OCI-LY3 (cell line): ENCODE results near the gene DYNC1H1.

Source experiments
- H2AFZ ChIP-seq: fragments of 200-600, 300-600 bp; shearing (Covaris generic); 2 replicates; pipeline ENCODE4 v1.6.0; 2014; ENCODE audit warnings: antibody characterized with exemption, low read depth, low read length
- H3K27ac ChIP-seq: fragments of 200-600, 300-600 bp; sonication (generic); 2 replicates; pipeline ENCODE4 v1.5.1; 2014; ENCODE audit warnings: mild to moderate bottlenecking, low read length, moderate library complexity, mixed read lengths
- H3K27me3 ChIP-seq: fragments of 200-600, 300-600 bp; sonication (generic); 2 replicates; pipeline ENCODE4 v1.6.1; 2014; ENCODE audit warnings: low read depth, low read length, mixed read lengths
- H3K36me3 ChIP-seq: fragments of 200-600, 300-600 bp; sonication (generic); replicated peaks from 2 replicates; pipeline ENCODE3; 2014; ENCODE audit warnings: low read depth, low read length, mixed read lengths
- H3K4me1 ChIP-seq: fragments of 300-600, 200-600 bp; sonication (generic); 2 replicates; pipeline ENCODE4 v1.6.1; 2014; ENCODE audit warnings: low read length, mixed read lengths
- H3K4me2 ChIP-seq: fragments of 200-600, 300-600 bp; sonication (generic); 2 replicates; pipeline ENCODE4 v1.6.1; 2014; ENCODE audit warnings: low read length, mixed read lengths
- H3K4me3 ChIP-seq: fragments of 300-600, 200-600 bp; sonication (generic); 2 replicates; pipeline ENCODE4 v1.5.1; 2014; ENCODE audit warnings: antibody characterized with exemption, mild to moderate bottlenecking, low read length, moderate library complexity
- H3K79me2 ChIP-seq: fragments of 300-600, 200-600 bp; shearing (Covaris generic); 2 replicates; pipeline ENCODE4 v1.6.1; 2014; ENCODE audit warnings: mild to moderate bottlenecking, low read length, mixed read lengths
- H3K9ac ChIP-seq: fragments of 300-600, 200-600 bp; shearing (Covaris generic); 2 replicates; pipeline ENCODE4 v1.6.0; 2014; ENCODE audit warnings: mild to moderate bottlenecking, low read length, moderate library complexity
- H3K9me3 ChIP-seq: fragments of 200-600, 300-600 bp; shearing (Covaris generic); 2 replicates; pipeline ENCODE4 v1.6.1; 2014; ENCODE audit warnings: low read length, mixed read lengths; ENCODE audit not compliant: insufficient read depth
- H4K20me1 ChIP-seq: fragments of 200-600, 300-600 bp; sonication (generic); 2 replicates; pipeline ENCODE4 v1.6.1; 2016; ENCODE audit warnings: low read length, mixed read lengths; ENCODE audit not compliant: insufficient read depth
- CTCF ChIP-seq: fragments of 200-600, 300-600 bp; sonication (generic); IDR thresholded peaks from 2 replicates; pipeline ENCODE4 v1.5.1; 2014; ENCODE audit warnings: antibody characterized with exemption, low read length, low read depth
- EZH2phosphoT487 ChIP-seq: fragments of 200-600 bp; shearing (Covaris generic); IDR thresholded peaks from 2 replicates; pipeline ENCODE4 v1.6.1; 2018; ENCODE audit warnings: antibody characterized with exemption, mixed run types, low read depth

The DYNC1H1 gene

DNA sequence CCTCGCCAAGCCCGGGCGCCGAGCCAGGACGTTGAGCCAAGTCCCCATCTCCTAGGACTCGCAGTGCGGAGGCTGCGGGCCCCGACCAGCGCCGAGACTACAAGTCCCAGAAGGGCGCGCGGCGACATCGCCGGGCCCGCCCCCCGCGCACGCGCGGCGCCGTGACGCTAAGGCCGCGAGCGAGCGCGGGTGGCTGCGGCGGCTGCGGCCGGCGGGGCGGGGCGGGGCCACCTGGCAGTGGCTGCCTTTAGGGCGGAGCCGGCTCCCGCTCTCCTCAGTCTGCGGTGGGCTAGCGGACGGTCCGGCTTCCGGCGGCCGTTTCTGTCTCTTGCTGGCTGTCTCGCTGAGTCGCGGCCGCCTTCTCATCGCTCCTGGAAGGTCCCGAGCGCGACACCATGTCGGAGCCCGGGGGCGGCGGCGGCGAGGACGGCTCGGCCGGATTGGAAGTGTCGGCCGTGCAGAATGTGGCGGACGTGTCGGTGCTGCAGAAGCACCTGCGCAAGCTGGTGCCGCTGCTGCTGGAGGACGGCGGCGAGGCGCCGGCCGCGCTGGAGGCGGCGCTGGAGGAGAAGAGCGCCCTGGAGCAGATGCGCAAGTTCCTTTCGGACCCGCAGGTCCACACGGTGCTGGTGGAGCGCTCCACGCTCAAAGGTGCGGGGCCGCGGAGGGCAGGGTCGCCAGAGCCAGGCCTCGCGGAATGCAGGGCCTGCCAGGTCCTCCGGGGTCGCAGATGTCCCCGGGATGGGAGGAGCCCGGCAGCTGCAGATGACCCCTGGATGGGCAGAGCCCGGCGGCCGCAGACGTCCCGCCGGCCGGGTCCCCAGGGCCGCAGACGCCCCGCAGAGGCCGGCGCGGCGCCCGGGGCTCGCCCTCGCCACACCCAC, at the start of gene DYNC1H1:
DYNC1H1 (plus strand) TSS at position 277 of the 884 bp plus-strand sequence; CDS start at position 396, 119 bp downstream.
- no peak for TF ChIP-seq EZH2phosphoT487
- TF ChIP-seq CTCF = no peak
- Histone ChIP-seq H3K4me1 (peaks cover 35% of the 10 kb centered on the region), H4K20me1 (peaks cover 11% of the 10 kb centered on the region; the same call in 1 of the 2 replicates), H3K9ac (peak within 1 kb of the TSS; percentile 90), H3K4me3 (peak within 1 kb of the TSS; percentile 95), H3K36me3 (peaks cover 7% of the 10 kb centered on the region), H3K9me3 (no peaks in the 10 kb centered on the region), H3K27me3 (no peaks in the 10 kb centered on the region), H2AFZ (peak within 1 kb of the TSS; percentile 61), H3K27ac (peak within 1 kb of the TSS; percentile 46), H3K79me2 (peaks cover 49% of the 10 kb centered on the region), H3K4me2 (peak within 1 kb of the TSS; percentile 89)

GRCh38 chr14:101915871-101916815, 48.2 kb upstream of the DYNC1H1 start:
- Histone ChIP-seq H3K36me3 (peaks cover 14% of the 10 kb centered on the region), H2AFZ (no peak overlapping the region), H3K9me3 (no peaks in the 10 kb centered on the region), H3K4me1 (peaks cover 9% of the 10 kb centered on the region), H3K9ac (no peak overlapping the region), H3K4me2 (no peak overlapping the region), H4K20me1 (no peaks in the 10 kb centered on the region), H3K27ac (no peak overlapping the region), H3K27me3 (no peaks in the 10 kb centered on the region), H3K4me3 (no peak overlapping the region), H3K79me2 (no peaks in the 10 kb centered on the region)
- TF ChIP-seq CTCF (no peak), EZH2phosphoT487 (no peak)

GRCh38 chr14:101916816-101917412, 47.5 kb upstream of the DYNC1H1 start:
- no peak overlapping the region for H3K9ac ChIP-seq
- no peaks in the 10 kb centered on the region for H3K9me3 ChIP-seq
- H3K4me1 ChIP-seq = peaks cover 9% of the 10 kb centered on the region
- peaks cover 14% of the 10 kb centered on the region for H3K36me3 ChIP-seq
- no peaks in the 10 kb centered on the region for H4K20me1 ChIP-seq
- no peaks in the 10 kb centered on the region for H3K79me2 ChIP-seq
- no peak overlapping the region for H2AFZ ChIP-seq
- no peak for TF ChIP-seq EZH2phosphoT487
- no peak for TF ChIP-seq CTCF
- no peak overlapping the region for H3K4me3 ChIP-seq
- H3K27me3 ChIP-seq = no peaks in the 10 kb centered on the region
- H3K27ac ChIP-seq = no peak overlapping the region
- H3K4me2 ChIP-seq = no peak overlapping the region
